Motor neuron (in vitro differentiated cells): ENCODE data around the gene DTYMK. TPM values are rescaled to one million over a fixed set of nuclear protein-coding genes. Genes with fewer than 3 reads are reported as not detected.

Experiments
- ATAC-seq, 8 experiments: fragments of 200-7000 bp; cut with Tn5 transposase; replicated peaks in 6 of 8; 2 replicates each; pipeline ENCODE4 v1.8.0; 2021; ENCODE audit warnings: mild to moderate bottlenecking in 8 of 8, moderate library complexity in 8 of 8
- H3K27ac ChIP-seq, 2 donors: fragments of 250-450 bp; sonication (Bioruptor Pico); 2 replicates each; pipeline ENCODE4 v1.9.0; 2021; ENCODE audit warnings: antibody characterized with exemption in 2 of 2, mild to moderate bottlenecking in 2 of 2, moderate library complexity in 1 of 2
- H3K4me1 ChIP-seq, 2 donors: fragments of 250-450 bp; sonication (Bioruptor Pico); replicated peaks in 1 of 2; 2 replicates each; pipeline ENCODE4 v1.6.1; 2021; ENCODE audit warnings: antibody characterized with exemption in 2 of 2, mild to moderate bottlenecking in 2 of 2, moderate library complexity in 1 of 2
- H3K4me3 ChIP-seq, 5 donors: fragments of 250-450 bp; sonication (Bioruptor Pico); 2 replicates each; pipeline ENCODE4 v1.9.0; 2021; ENCODE audit warnings: antibody characterized with exemption in 5 of 5, mild to moderate bottlenecking in 5 of 5, moderate library complexity in 4 of 5
- WGBS, 10 experiments: fragments of 450-650 bp; shearing (Covaris generic); methylation state at CpG; one replicate each; pipeline ENCODE4 v1.0.0; 2022; 5-methylcytosine and 5-hydroxymethylcytosine counted together
- in situ Hi-C, 9 experiments: fragments of 400-800 bp; cut with MboI; loops; one replicate each; pipeline ENCODE4 v1.15.0; 2021; ENCODE audit warnings: low sequenced_read_pairs in 9 of 9, low pct_unique_long_range_greater_than_20kb in 2 of 9; ENCODE audit not compliant: unreplicated experiment in 9 of 9
- total RNA-seq, 8 experiments: library from RNA; unstranded; fragments of 300-600 nt; gene quantifications; 2 replicates each; pipeline versions ENCODE4 v1.2.3 to v1.2.4, GENCODE V29; 2022

The DTYMK gene
- total RNA-seq, 8 experiments from 2014 or later = 20.2 to 61.0 (median 30.0) TPM

GRCh38 chr2:241724975-241725870, 38.6 kb upstream of the DTYMK start:
- in situ Hi-C loops = no loop called here
- H3K27ac ChIP-seq = no peak overlapping the region
- H3K4me3 ChIP-seq = no peak overlapping the region
- H3K4me1 ChIP-seq = no peaks in the 10 kb centered on the region
- ATAC-seq = peak in 2 of 8 experiments; percentile 6 to 12
- WGBS, 10 experiments = 90 to 100% (median 100%) methylated on average over 1 to 14 of the region's 76 CpGs; no CpG with 5 or more reads in 1 of the 10 experiments

- in situ Hi-C loops = no loop called here
- 80 to 100% (median 94%) methylated on average over 1 to 11 of the region's 41 CpGs; no CpG with 5 or more reads in 3 of the 10 experiments for WGBS, 10 experiments
- no peak for ATAC-seq
Observed at GRCh38 chr2:241724259-241724974, 37.8 kb upstream of the DTYMK start.

DNA sequence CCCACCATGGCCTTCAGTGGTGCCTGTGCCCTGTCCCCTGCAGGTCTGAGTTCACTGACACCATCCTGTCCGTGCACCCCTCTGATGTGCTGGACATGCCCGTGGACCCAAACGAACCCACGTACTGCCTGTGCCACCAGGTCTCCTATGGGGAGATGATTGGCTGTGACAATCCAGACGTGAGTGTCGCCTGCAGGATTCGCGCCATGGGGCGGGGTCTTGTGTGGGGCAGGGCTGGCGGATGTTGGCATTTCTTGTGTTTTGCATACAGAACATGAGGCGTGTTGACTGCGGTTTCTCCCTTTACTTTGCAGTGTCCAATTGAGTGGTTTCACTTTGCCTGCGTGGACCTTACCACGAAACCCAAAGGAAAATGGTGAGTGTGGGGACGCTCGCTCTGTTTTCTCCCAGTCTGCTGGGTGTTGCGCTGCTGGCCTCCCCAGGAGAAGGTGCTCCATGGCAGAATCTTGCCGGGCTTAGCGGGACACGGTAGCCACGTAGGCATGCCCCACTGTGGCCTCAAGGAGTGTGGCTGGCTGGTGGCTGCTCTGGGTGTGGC, 36.4 kb upstream of the DTYMK start:
- ATAC-seq = no peak
- Histone ChIP-seq H3K4me3 (no peak overlapping the region), H3K4me1 (no peaks in the 10 kb centered on the region), H3K27ac (no peak overlapping the region)
- in situ Hi-C loops = no loop called here
- 96 to 100% (median 99%) methylated on average over 2 to 15 of the region's 21 CpGs; no CpG with 5 or more reads in 2 of the 10 experiments for WGBS, 10 experiments

More at GRCh38 chr2:241724259-241724974, 37.8 kb upstream of the DTYMK start:
- no peaks in the 10 kb centered on the region for H3K4me1 ChIP-seq
- no peak overlapping the region for H3K4me3 ChIP-seq
- no peak overlapping the region for H3K27ac ChIP-seq

GRCh38 chr2:241721852-241722251, 35.2 kb upstream of the DTYMK start:
- WGBS, 10 experiments = 62 to 100% (median 93%) methylated on average over 1 to 5 of the region's 12 CpGs; no CpG with 5 or more reads in 3 of the 10 experiments
- Histone ChIP-seq H3K27ac (no peak overlapping the region), H3K4me1 (no peaks in the 10 kb centered on the region), H3K4me3 (no peak overlapping the region)
- no peak for ATAC-seq
- in situ Hi-C loops = no loop called here

GRCh38 chr2:241720560-241720959, 33.9 kb upstream of the DTYMK start:
- Histone ChIP-seq H3K4me1 (no peaks in the 10 kb centered on the region), H3K4me3 (no peak overlapping the region), H3K27ac (no peak overlapping the region)
- no peak for ATAC-seq
- WGBS, 10 experiments = 91 to 100% methylated on average over 6 to 9 of the region's 15 CpGs; no CpG with 5 or more reads in 8 of the 10 experiments
- in situ Hi-C loops = no loop called here

DNA sequence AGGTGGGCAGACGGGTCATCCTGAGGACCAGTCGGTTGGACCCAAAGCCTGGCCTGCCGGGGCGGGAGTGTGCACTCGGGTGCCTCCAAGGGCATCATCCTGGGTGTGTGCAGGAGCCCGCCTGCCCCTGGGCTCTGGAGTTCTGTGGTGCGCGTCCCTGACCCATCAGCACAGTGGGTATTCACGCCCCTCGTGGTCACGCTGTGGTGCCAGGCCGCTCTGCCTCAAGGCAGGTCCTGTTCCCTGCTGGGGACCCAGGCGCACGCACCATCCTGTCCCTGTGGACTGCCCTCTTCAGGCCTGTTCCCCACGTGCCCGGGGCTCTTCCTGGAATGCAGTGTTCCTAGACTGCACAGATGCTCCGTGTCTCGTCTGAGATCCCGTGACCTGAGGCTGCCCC, 33.5 kb upstream of the DTYMK start:
- 40 to 100% (median 93%) methylated on average over 1 to 12 of the region's 19 CpGs; no CpG with 5 or more reads in 6 of the 10 experiments for WGBS, 10 experiments
- H3K27ac ChIP-seq = no peak overlapping the region
- ATAC-seq = no peak
- no peaks in the 10 kb centered on the region for H3K4me1 ChIP-seq
- H3K4me3 ChIP-seq = no peak overlapping the region
- in situ Hi-C loops = no loop called here

- Histone ChIP-seq H3K4me3 (no peak overlapping the region), H3K27ac (no peak overlapping the region), H3K4me1 (no peaks in the 10 kb centered on the region)
- in situ Hi-C loops = no loop called here
- ATAC-seq = no peak
- WGBS, 10 experiments = 80 to 100% (median 100%) methylated on average over 1 to 3 of the region's 16 CpGs; no CpG with 5 or more reads in 6 of the 10 experiments
Observed at GRCh38 chr2:241719093-241719492, 32.5 kb upstream of the DTYMK start.

- 74 to 100% (median 93%) methylated on average over 1 to 9 of the region's 10 CpGs for WGBS, 10 experiments
- Histone ChIP-seq H3K4me3 (no peak overlapping the region), H3K27ac (no peak overlapping the region)
Observed at GRCh38 chr2:241708879-241709278, 22.3 kb upstream of the DTYMK start.

GRCh38 chr2:241706537-241706936, 19.9 kb upstream of the DTYMK start:
- ATAC-seq = no peak
- H3K4me1 ChIP-seq = peaks cover 5 to 6% of the 10 kb centered on the region in 2 donors
- no peak overlapping the region for H3K27ac ChIP-seq
- 80 to 100% (median 97%) methylated on average over 1 to 6 of the region's 6 CpGs; no CpG with 5 or more reads in 1 of the 10 experiments for WGBS, 10 experiments
- no peak overlapping the region for H3K4me3 ChIP-seq
- in situ Hi-C loops = no loop called here

More at GRCh38 chr2:241708879-241709278, 22.3 kb upstream of the DTYMK start:
- in situ Hi-C loops = no loop called here
- no peaks in the 10 kb centered on the region for H3K4me1 ChIP-seq
- ATAC-seq = no peak

DNA sequence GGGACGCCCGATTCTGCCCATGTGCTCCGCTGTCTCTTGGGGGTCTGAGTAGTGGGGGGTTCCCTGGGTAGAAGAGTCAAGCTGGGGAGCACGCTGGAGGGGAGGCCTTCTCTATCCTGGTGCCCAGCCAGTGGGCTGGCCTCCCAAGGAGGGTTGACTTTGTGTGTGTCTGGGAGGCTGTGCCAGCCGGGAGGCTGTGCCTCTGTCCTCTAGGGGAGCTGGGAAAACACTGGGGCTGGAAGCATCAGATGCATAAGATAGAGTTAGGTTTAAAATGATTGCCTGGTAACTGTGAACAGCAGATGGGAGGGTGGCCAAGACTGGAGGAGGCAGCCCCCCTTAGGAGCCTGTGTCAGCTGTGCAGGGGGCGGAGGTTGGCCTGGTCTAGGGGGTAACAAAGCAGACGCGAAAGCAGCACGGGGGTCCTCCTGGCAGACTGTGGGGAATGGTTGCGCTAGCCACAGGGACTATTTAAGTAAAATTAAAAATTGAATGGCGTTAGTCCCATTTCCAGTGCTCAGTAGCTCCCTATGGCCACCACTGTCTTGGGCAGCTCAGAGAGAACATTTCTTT, 16.5 kb upstream of the DTYMK start:
- in situ Hi-C loops = no loop called here
- H3K27ac ChIP-seq = peak overlapping the region in 1 of 2 donors; percentile 98
- peaks cover 5 to 6% of the 10 kb centered on the region in 2 donors for H3K4me1 ChIP-seq
- WGBS, 10 experiments = 13 to 100% (median 77%) methylated on average over 1 to 3 of the region's 11 CpGs; no CpG with 5 or more reads in 4 of the 10 experiments
- peak overlapping the region; percentile 78 to 96 (median 84) for H3K4me3 ChIP-seq
- ATAC-seq = peak in 4 of 8 experiments; percentile 0 to 2 (median 1)

DNA sequence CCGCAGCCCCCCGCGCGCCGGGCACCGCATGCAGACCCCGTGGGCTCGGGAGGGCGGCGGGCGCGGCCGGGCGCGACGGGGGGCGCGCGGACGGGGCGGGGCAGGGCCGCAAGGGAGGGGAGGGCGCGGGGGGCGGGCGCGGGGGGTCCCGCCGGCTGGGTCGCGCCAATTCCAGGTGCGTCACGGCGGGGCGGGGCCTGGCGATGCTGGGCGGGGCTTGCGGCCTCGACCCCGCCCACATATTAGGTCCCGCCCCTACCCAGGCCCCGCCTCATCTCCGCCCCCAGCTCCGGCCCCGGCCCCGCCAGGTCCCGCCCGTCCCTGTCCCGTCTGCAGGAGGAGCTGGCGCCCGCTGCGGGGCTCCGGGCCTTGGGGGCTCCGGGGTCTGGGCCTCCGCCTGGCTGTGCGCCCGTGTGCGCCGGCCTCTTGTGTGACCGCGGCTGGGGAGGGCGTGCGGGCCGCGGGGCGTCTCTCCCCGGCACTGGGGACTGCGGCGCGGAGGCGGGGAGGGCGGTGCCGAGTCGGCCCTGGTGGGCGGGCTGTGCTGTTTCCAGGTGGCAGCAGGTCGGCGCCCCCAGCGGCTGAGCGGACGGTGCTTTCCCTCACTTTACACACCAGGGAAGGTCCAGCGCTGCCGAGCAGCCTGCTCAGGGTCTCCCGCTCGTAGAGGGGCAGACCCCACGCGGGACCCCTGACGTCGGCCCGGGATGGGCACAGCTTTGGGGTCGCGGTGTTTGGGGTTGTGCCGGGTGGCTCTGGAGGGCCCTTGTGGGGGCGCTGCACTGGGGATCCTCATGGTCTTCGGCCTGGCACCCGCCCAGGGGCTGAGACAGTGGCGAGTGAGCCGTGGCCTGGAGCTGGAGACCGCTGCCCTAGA, 15.8 kb upstream of the DTYMK start:
- peak; percentile 56 to 78 (median 75) for ATAC-seq
- Histone ChIP-seq H3K4me1 (peaks cover 5 to 6% of the 10 kb centered on the region in 2 donors), H3K27ac (peak overlapping the region; percentile 98 to 99), H3K4me3 (peak overlapping the region; percentile 78 to 96 (median 84))
- in situ Hi-C loops = no loop called here
- WGBS, 10 experiments = no CpG with 5 or more reads among the region's 98 CpGs
